Transverse colon (tissue), 4 donors: ENCODE data around the gene LYRM4. TPM values are rescaled to one million over a fixed set of nuclear protein-coding genes. Genes with fewer than 3 reads are reported as not detected.
"Not testable (repeated sequence)": the region's sequence is repeated elsewhere in the genome, so short reads cannot be mapped to it uniquely, and the experiment has no call there.

Experiments
- DNase-seq: peaks from one replicate; pipeline ENCODE4 v3.0.0-alpha.2; 2019
- H3K27ac ChIP-seq, 4 donors: fragments of 200-600 bp; sonication (generic); 2 replicates each; pipeline ENCODE4 v1.5.1; 2016 to 2018; ENCODE audit warnings: inconsistent platforms in 4 of 4
- H3K27me3 ChIP-seq: fragments of 200-600 bp; sonication (generic); 2 replicates; pipeline ENCODE4 v1.5.1; 2017; ENCODE audit warnings: inconsistent platforms
- H3K36me3 ChIP-seq, 4 donors: fragments of 200-600 bp; sonication (generic); 2 replicates each; pipeline ENCODE4 v1.5.1; 2017 to 2019; ENCODE audit warnings: inconsistent platforms in 4 of 4
- H3K4me1 ChIP-seq, 4 donors: fragments of 200-600 bp; sonication (generic); 2 replicates each; pipeline ENCODE4 v1.5.1; 2017 to 2020; ENCODE audit warnings: inconsistent platforms in 4 of 4
- H3K4me3 ChIP-seq, 4 donors: fragments of 200-600 bp; sonication (generic); 1 replicate in 1 of 4; 2 replicates in 3 of 4; pipeline versions ENCODE4 v1.5.1 to v1.6.1; 2017 to 2019; ENCODE audit warnings: inconsistent platforms in 4 of 4
- H3K9me3 ChIP-seq, 2 donors: fragments of 200-600 bp; sonication (generic); 2 replicates each; pipeline ENCODE4 v1.5.1; 2017 to 2019; ENCODE audit warnings: inconsistent platforms in 2 of 2
- EP300 ChIP-seq: sonication (generic); formaldehyde crosslinking; IDR thresholded peaks from one replicate; pipeline ENCODE4 v1.6.1; 2017; ENCODE audit warnings: antibody characterized with exemption, low read depth
- POLR2A ChIP-seq: fragments of 450-650 bp; IDR thresholded peaks from one replicate; pipeline ENCODE4 v1.6.1; 2016; ENCODE audit warnings: antibody characterized with exemption, mild to moderate bottlenecking, moderate library complexity
- POLR2AphosphoS5 ChIP-seq, 3 donors: sonication (generic); formaldehyde crosslinking; IDR thresholded peaks; one replicate each; pipeline ENCODE4 v1.6.1; 2016; ENCODE audit warnings: antibody characterized with exemption in 3 of 3
- WGBS, 2 donors: methylation state at CpG; one replicate each; pipeline ENCODE4 v1.1.5; 2018; ENCODE audit warnings: low coverage in 1 of 2; 5-methylcytosine and 5-hydroxymethylcytosine counted together
- in situ Hi-C, 4 donors: fragments of 200-750 bp; cut with MboI; loops; one replicate each; pipeline versions ENCODE4 v1.15.0 to v1.15.1; 2017; ENCODE audit warnings: low sequenced_read_pairs in 3 of 4, low pct_ligation_motif_present in 1 of 4, low pct_unique_long_range_greater_than_20kb in 1 of 4
- intact Hi-C: fragments of 100-400 bp; cut with DNase I; formaldehyde crosslinking; loops from one replicate; pipeline ENCODE4 v1.15.1; 2023; ENCODE audit warnings: low total_unique reads
- total RNA-seq, 4 donors: library from RNA; depleted of rRNA; stranded (reverse); fragments of >200 nt; gene quantifications; one replicate each; pipeline ENCODE4 v1.1.0, GENCODE V29; 2016
- TF ChIP-seq, protein P1 (sequence below), 5 experiments: fragments of 200-600 bp in 3 of 5; fragments of 450-650 bp in 2 of 5; sonication (generic) in 3 of 5; IDR thresholded peaks; 1 replicate in 2 of 5; 2 replicates in 3 of 5; pipeline ENCODE4 v1.5.1; 2016 to 2017; ENCODE audit warnings: antibody characterized with exemption in 5 of 5, inconsistent platforms in 3 of 5, mild to moderate bottlenecking in 2 of 5, moderate library complexity in 1 of 5

LYRM4 gene
- total RNA-seq, 4 donors from 2014 or later = 3.0 to 14.0 (median 6.9) TPM

DNA sequence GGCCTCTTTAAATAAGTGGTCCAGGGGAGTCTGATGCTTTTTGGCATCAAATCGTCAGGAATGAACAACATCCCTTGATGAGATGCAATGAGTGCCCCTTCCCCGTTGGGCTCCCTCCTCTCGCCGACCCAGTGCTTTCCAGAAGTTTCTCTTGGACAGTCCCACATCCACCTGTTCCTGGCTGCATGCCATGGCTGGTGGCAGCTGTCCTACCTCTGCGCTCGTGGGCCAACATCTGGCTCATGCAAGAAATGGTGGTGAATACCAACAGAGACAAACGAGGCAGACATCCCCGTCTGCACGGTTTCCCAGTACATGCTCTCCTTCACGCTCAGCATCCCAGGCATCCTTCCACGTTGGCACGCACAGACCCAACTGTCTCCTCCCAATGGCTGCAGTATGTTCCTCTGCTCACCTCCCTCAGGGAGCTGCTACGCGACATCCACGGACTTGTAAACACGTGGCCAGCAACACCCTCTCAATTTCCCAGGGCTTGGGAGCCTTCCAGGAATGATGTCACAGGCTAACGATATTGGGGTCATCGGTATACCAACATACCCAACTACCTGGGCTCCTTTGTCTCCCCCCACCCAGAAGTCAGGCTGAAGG, 138.1 kb downstream of the LYRM4 start:
- intact Hi-C loops = no loop called here
- H3K36me3 ChIP-seq = no peaks in the 10 kb centered on the region
- H3K27me3 ChIP-seq = no peaks in the 10 kb centered on the region
- in situ Hi-C loops = no loop called here
- H3K4me1 ChIP-seq = no peaks in the 10 kb centered on the region
- no peak for DNase-seq
- TF ChIP-seq, protein P1, sequence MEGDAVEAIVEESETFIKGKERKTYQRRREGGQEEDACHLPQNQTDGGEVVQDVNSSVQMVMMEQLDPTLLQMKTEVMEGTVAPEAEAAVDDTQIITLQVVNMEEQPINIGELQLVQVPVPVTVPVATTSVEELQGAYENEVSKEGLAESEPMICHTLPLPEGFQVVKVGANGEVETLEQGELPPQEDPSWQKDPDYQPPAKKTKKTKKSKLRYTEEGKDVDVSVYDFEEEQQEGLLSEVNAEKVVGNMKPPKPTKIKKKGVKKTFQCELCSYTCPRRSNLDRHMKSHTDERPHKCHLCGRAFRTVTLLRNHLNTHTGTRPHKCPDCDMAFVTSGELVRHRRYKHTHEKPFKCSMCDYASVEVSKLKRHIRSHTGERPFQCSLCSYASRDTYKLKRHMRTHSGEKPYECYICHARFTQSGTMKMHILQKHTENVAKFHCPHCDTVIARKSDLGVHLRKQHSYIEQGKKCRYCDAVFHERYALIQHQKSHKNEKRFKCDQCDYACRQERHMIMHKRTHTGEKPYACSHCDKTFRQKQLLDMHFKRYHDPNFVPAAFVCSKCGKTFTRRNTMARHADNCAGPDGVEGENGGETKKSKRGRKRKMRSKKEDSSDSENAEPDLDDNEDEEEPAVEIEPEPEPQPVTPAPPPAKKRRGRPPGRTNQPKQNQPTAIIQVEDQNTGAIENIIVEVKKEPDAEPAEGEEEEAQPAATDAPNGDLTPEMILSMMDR (IDR thresholded peaks at IDR 0.05) = no peak
- TF ChIP-seq POLR2AphosphoS5 (IDR thresholded peaks at IDR 0.05) (no peak), POLR2A (no peak), EP300 (no peak)
- H3K4me3 ChIP-seq = no peak overlapping the region
- H3K9me3 ChIP-seq = no peaks in the 10 kb centered on the region
- no peak overlapping the region for H3K27ac ChIP-seq
- 97% methylated on average over 18 of the region's 18 CpGs; no CpG with 5 or more reads in 1 of the 2 donors for WGBS, 2 donors

DNA sequence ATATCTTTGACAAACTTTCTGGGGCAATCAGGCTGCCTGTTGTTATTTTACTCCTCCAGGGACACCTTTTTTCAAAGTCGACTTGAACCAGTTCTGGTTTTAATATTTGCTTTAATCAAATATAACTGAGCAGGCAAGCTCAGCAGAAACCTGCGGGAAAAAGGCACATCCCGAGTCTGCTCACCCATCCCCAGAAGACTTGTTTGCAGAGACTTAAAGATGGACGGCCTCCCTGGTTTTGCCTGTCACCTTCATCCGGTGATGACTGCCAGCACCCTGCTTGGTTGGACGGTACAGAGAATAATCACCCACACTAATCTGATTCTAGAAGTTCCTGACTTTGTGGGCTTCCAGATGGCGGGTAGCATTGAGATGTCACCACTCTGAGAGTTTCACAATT, 138.8 kb downstream of the LYRM4 start:
- H3K9me3 ChIP-seq = no peaks in the 10 kb centered on the region
- H3K27me3 ChIP-seq = no peaks in the 10 kb centered on the region
- no peak for TF ChIP-seq EP300
- TF ChIP-seq POLR2AphosphoS5 (IDR thresholded peaks at IDR 0.05) = no peak
- no peak for TF ChIP-seq POLR2A
- TF ChIP-seq, protein P1 (IDR thresholded peaks at IDR 0.05) = no peak
- H3K4me3 ChIP-seq = no peak overlapping the region
- in situ Hi-C loops = no loop called here
- H3K36me3 ChIP-seq = no peaks in the 10 kb centered on the region
- no peak overlapping the region for H3K27ac ChIP-seq
- DNase-seq = no peak
- intact Hi-C loops = no loop called here
- 90 to 98% methylated on average over 2 to 7 of the region's 7 CpGs for WGBS, 2 donors
- no peaks in the 10 kb centered on the region for H3K4me1 ChIP-seq

DNA sequence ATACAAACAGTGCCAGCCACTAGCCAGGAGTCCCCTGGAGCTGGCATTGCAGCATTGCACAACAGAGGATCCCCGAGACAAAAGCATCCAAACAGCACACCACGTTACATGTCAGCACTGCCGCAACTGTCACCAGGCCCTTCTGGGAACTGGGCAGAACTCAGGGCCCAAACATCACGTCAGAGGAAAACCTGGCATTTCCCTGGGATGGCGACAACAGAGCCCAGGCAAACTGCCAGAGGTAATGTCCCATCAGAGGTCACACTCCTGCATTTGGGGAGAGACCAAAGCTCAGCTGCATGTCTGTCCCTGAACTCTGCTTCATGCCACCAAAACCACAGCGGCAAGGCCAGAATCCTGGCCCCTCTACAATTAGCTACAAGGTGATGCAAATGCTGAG, 139.3 kb downstream of the LYRM4 start:
- TF ChIP-seq EP300 = no peak
- no peaks in the 10 kb centered on the region for H3K9me3 ChIP-seq
- H3K4me3 ChIP-seq = no peak overlapping the region
- intact Hi-C loops (no loop called here), in situ Hi-C loops (no loop called here)
- no peaks in the 10 kb centered on the region for H3K36me3 ChIP-seq
- no peaks in the 10 kb centered on the region for H3K27me3 ChIP-seq
- H3K27ac ChIP-seq = no peak overlapping the region
- 91 to 100% methylated on average over 1 to 6 of the region's 6 CpGs for WGBS, 2 donors
- no peak for DNase-seq
- no peaks in the 10 kb centered on the region for H3K4me1 ChIP-seq

DNA sequence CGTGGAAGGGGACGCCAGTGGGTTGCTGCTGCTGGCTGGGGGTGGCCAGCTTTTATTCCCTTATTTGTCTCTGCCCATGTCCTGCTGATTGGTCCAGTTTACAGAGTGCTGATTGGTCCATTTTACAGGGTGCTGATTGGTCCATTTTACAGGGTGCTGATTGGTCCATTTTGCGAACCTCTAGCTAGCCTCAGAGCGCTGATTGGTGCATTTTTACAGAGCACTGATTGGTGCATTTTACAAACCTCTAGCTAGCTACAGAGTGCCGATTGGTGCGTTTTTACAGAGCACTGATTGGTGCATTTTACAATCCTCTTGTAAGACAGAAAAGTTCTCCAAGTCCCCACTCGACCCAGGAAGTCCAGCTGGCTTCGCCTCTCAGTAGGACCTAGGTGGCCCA, 140.2 kb downstream of the LYRM4 start:
- intact Hi-C loops, H3K4me3 ChIP-seq, H3K27me3 ChIP-seq, H3K27ac ChIP-seq, DNase-seq, in situ Hi-C loops, H3K9me3 ChIP-seq, H3K4me1 ChIP-seq, H3K36me3 ChIP-seq: not testable (repeated sequence)
- WGBS, 2 donors = 98% methylated on average over 8 of the region's 8 CpGs; no CpG with 5 or more reads in 1 of the 2 donors

DNA sequence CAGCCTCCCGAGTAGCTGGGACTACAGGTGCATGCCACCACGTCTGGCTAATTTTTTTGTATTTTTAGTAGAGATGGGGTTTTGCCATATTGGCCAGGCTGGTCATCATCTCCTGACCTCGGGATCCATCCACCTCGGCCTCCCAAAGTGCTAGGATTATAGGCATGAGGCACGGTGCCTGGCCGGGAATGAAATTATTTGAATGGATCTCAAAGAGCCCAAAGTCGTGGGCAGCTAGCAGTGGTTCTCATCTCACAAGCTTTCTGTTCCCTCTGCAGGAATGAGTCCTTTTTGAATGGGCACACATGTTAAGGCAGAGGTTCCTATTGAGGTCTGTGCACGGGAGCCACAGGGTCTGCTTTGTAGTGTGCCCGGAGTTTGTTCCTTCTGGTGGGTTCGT, 140.7 kb downstream of the LYRM4 start:
- no peak for DNase-seq
- in situ Hi-C loops (no loop called here), intact Hi-C loops (no loop called here)
- TF ChIP-seq, protein P1 (IDR thresholded peaks at IDR 0.05) = no peak
- TF ChIP-seq POLR2AphosphoS5 (IDR thresholded peaks at IDR 0.05) = no peak
- no peak for TF ChIP-seq POLR2A
- TF ChIP-seq EP300 = no peak
- no peak overlapping the region for H3K27ac ChIP-seq
- no peaks in the 10 kb centered on the region for H3K27me3 ChIP-seq
- no peak overlapping the region for H3K4me3 ChIP-seq
- H3K4me1 ChIP-seq = no peaks in the 10 kb centered on the region
- WGBS, 2 donors = 87 to 100% methylated on average over 1 to 10 of the region's 10 CpGs
- H3K36me3 ChIP-seq = no peaks in the 10 kb centered on the region
- H3K9me3 ChIP-seq = no peaks in the 10 kb centered on the region
